A204.1 (cell line): ENCODE results near the gene BRK1.
"Not testable (repeated sequence)": the region's sequence is repeated elsewhere in the genome, so short reads cannot be mapped to it uniquely, and the experiment has no call there.

Source experiments
- FAIRE-seq: peaks from 2 replicates; lab custom pipeline; 2012; peaks lifted over from hg19 to GRCh38; lab: Jason Lieb, UNC

The BRK1 gene

DNA sequence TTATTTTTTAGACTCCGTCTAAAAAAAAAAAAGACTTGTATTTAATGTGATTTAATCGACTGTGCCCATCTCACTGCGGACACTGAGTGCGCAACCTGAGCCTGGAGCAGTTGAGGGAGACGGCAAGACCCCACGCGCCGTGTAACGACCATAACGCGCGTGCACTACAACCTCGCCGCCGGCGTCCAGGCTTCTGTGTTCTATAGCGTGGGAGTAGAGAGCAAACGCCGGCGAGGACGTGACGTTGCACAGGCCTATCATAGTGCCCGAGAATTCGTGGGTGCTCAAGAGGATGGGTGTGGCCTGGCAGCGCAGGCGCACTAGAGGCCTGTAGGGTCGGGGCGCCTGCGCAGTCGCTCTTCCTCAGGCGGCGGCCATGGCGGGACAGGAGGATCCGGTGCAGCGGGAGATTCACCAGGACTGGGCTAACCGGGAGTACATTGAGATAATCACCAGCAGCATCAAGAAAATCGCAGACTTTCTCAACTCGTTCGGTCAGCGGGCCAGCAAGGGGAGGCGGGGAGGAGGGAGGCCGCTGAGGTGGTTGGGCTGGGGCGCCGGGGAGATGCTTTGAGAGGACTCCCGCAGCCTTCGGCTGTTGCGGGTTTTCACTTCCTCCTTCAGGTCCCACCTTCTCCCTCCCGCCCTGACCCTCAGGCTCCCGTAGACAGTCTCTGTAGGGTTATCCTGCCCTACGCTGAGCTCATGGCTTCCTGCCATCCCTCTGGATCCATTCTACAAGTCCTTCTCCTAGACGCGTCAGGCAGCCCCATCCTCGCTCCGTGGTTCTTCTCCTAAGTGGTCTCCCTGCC, at the start of gene BRK1:
Gene BRK1 (plus strand): TSS at position 350 of the 812 bp plus-strand sequence. CDS start 27 bp downstream, at position 377.
- peak; percentile 93 for FAIRE-seq

DNA sequence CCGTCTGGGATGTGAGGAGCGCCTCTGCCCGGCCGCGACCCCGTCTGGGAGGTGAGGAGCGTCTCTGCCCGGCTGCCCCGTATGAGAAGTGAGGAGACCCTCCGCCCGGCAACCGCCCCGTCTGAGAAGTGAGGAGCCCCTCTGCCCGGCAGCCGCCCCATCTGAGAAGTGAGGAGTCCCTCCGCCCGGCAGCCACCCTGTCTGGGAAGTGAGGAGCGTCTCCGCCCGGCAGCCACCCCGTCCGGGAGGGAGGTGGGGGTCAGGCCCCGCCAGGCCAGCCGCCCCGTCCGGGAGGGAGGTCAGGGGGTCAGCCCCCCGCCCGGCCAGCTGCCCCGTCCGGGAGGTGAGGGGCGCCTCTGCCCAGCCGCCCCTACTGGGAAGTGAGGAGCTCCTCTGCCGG, 45.4 kb upstream of the BRK1 start:
- not testable (repeated sequence) for FAIRE-seq

DNA sequence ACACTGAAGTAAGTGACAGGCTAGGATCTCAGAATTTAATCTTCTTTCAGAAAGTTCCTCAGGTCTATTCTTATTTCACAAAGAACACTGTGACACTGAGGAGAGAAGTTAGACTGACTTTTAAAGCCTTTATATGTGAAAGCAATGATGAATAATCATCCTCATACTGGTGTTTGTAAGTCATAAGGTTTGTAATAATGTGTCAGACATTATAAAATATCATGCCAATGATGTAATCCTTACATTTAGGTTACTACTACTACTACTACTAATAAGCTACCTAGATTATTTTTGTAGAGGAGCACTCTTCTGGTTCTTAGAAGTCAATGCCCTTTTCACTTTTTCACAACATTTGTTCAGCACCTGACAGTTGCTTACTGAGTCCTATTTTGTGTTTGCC, 40.8 kb upstream of the BRK1 start:
- FAIRE-seq = no peak

DNA sequence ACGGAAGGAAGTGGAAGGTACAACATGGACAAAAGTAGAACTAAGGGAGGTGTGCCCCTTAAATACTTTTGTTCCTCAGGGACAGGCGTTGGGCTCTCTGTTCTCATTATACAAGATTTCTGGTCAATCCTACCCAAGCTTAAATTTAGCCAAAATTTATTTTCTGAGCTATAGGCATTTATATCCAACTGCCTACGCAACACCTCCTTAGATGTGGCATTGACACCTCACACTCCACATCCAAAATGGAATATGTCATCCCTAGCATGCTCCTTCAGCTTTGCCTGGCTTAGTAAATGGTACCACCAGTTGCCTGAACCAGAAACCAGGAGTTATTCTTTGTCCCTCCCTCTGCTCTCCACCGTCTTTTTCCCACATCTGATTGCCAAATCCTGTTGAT, 33.6 kb upstream of the BRK1 start:
- FAIRE-seq = no peak

DNA sequence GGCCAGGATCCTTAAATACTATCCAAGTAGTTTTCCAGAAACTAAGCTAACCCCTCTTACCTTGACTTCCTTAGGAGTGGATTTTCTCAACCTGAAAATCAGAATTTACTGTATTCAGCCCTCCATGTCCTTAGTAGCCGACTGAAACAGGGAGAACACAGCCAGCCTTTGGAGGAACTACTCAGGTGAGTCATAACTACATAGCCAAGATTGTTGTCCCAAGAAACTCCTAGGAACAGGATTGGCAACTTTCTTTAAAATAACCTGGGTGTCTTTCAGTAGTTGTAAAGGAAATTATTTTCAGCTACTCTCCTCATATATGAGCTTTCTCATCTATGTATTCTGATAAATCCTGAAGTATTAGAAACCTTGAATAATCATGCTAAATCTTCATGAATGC, 29.7 kb upstream of the BRK1 start:
- FAIRE-seq = no peak

DNA sequence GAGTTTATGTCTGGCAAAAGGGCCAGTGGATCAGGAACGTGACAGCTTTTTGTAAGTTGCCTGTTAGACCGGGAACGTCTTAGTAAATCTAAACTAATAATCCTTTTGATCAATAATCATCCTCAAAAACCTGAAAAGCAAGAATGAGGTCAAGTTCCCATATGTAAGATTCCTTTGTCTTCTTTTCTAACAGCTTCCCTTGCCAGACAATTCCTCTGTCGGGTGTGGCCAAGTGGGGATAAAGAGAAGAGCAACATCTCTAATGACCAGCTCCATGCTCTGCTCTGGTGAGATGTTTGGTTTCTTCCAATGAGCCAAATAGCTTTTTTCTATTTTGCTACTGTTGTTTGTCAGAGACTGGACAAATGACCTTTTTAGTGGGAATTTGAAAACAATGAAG, 27.2 kb upstream of the BRK1 start:
- no peak for FAIRE-seq

DNA sequence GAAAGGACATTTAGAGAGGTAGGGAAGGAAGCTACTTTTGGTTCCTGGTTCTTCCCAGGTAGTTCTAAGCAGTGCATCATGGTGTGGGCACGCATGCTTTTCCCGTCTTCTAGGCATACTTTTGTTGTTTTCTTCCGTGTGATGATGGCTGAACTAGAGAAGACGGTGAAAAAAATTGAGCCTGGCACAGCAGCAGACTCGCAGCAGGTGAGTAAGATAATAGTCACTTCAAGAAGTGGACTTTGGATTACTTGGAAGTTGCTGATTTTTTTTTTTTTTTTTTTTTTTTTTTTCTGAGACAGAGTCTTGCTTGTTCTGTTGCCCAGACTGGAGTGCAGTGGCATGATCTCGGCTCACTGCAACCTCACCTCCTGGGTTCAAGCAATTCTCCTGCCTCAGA, 25.3 kb upstream of the BRK1 start:
- FAIRE-seq = no peak

DNA sequence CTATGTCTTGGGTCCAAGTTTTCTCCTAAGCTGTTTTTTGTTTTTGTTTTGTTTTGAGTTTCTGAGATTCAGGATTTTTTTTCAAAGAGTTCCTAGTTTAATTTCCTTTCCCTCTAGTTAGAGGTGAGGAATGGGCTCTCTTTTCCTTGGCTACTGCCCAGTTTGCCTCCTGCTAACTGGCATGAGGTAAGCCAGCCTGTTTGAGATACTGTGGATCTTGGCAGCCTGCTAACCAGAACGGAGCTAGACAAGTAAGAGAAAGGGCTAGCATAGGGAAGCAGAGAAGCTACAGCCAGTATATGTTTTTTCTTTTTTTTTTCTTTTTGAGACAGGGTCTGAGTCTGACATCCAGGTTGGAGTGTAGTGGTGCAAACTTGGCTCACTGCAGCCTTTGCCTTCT, 24.7 kb upstream of the BRK1 start:
- not testable (repeated sequence) for FAIRE-seq

DNA sequence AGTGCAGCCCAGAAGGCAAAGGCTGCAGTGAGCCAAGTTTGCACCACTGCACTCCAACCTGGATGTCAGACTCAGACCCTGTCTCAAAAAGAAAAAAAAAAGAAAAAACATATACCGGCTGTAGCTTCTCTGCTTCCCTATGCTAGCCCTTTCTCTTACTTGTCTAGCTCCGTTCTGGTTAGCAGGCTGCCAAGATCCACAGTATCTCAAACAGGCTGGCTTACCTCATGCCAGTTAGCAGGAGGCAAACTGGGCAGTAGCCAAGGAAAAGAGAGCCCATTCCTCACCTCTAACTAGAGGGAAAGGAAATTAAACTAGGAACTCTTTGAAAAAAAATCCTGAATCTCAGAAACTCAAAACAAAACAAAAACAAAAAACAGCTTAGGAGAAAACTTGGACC, 24.1 kb upstream of the BRK1 start:
- FAIRE-seq = not testable (repeated sequence)

DNA sequence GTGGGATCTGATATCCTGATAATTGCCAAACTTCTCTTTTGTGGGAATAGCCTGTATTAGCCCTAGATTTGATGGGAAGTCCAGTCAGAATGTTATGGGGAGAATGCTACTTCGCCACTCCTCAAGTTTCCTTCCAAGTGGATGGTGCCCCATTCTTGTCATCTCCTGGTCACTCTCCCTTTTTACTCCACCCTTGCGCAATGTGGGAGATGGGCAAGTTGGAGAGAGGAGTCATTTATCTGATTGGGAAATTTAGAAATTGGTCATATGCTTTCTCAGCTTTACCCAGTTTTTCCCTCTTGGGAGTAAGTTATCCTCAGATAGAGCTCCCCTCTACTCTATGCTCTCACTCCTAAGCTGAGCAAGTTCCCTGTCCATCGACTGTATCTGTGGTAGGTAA, 21.8 kb upstream of the BRK1 start:
- no peak for FAIRE-seq

DNA sequence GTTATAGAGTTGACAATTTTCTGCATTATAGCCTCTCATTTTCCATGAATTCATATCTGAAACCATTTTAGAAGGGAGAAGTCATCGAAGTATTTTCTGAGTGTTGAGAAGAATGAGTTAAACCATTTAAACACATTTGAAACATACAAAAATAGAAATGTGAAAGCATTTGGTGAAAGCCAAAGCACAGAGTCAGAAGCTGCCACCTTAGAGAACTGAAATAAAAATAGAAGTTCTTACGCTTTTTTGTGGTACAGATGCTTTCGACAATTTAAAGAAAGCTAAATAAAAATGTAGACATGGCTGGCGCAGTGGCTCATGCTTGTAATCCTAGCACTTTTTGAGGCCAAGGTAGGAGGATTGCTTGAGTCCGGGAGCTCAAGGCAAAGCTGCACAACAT, 16.4 kb upstream of the BRK1 start:
- no peak for FAIRE-seq

DNA sequence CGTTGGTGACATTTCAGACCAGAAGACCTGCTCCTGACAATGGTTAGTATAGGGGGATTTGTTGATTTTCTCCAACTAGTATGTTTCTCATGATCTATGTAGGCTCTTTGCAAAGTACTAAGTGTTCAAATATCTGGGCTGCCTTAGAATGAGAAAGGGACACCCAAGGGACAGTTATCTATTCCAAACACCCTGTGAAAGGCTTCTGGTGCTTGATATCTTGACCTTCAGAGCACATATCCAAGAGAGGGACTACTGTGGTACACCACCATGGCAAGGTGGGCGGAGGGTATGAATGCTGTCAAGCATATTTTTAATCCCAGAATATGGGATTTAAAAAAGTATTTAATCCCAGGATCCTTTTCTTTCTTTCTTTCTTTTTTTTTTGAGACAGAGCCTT, 8.6 kb upstream of the BRK1 start:
- FAIRE-seq = no peak

DNA sequence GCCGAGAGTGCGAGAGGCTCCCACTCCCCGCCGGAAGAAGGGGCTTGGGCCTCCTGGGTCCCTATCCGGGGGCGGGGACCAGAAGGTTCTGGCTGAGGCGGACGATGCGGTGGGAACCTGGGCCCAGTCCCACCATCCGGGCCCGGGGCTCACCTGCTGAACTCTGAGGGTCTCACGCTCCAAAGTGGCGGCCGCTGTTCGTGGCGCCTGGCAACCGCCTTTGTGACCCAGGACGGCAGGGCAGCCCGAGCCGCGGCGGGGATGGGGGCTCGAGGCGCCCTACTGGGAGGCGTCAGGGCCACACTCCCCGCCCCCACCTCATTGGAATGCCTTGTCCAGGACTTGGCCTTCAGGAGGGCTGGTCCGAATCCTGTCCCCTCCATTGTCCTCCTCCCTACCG, 7.4 kb upstream of the BRK1 start, which contains the start of gene FANCD2OS:
Gene FANCD2OS (minus strand): TSS at position 165 of the 400 bp plus-strand sequence. CDS start 3,481 bp downstream, outside the sequence.
- no peak for FAIRE-seq

DNA sequence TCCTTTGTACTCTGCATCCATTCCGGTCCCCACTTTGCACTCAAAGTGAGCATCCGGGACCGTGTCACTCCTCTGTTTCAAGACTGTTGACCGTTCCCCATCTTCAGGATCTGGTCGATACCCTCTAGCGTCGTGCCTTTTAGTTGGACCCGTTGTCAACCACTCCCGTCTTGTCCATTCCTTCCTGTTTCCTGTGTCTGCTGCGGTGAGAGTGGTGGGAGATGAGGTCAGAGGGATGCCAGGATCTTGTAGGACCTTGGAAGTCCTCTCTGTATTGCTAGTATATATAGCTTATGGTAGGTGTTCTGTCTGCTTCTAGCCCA, 624 bp downstream of the BRK1 start:
- FAIRE-seq = no peak

DNA sequence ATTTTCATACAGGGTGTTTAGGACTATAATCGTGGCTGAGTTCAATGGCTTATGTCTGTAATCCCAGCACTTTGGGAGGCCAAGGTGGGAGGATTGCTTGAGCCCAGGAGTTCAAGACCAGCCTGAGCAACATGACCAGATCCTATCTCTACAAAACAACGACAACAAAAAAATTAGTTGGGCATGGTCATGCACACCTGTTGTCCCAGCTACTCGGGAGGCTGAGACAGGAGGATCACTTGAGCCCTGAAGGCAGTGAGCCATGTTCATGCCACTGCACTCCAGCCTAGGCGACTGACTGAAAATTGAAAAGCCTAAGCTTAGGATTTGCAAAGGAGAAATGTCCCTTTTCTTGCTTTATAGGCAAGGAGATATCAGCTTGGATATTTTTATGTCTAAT, 1.5 kb downstream of the BRK1 start:
- no peak for FAIRE-seq

DNA sequence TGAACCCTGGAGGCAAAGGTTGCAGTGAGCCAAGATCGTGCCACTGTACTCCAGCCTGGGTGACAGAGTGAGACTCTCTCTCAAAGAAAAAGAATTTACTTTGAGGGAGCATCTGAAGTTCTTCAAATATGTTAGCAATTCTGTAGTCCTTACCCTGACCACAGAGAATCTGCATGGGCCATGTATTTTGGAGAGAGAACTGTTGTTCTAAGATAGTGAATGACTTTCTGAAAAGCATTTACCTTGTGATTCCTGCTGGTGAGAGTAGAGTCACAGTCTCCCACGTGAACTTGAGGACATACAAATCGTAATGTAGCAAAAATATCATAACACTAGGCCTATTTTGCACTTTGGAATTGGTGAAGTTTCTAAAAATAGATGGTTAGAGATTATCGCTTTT, 3.9 kb downstream of the BRK1 start:
- no peak for FAIRE-seq

DNA sequence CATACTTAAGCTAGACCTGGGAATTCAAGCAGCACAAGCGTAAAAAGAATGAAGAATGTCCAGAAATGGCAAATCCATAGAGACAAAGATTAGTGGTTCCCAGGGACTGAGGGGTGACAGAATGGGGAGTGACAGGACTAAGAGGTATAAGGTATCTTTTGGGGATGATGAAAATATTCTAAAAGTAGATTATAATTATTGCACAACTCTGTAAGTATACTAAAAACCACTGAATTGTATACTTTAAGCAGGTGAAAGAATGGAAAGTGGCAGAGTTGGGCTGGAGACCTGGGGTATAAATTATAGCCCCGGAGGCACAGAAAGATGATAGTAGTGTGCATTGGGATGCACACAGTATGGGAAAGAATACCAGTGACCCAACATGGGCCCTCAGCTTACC, 5.6 kb downstream of the BRK1 start:
- no peak for FAIRE-seq

DNA sequence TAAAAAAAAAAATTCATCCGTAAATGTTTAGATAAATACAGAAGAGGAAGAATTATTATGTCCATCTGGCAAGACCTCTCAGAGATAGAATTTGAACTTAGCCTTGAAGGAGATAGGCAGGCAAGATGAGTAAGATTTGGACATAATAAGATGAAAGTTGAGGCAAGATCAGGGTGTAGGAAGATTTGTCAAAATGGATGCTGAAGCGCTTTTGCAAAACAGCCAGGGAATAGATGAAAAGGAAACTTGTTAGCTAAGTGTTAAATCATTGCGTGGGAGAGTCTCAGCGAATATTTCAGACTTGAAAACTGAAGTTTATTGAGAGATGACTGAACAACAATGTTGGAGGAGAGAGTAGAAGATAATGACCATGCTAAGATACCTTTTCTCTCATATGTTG, 7.2 kb downstream of the BRK1 start:
- FAIRE-seq = no peak

DNA sequence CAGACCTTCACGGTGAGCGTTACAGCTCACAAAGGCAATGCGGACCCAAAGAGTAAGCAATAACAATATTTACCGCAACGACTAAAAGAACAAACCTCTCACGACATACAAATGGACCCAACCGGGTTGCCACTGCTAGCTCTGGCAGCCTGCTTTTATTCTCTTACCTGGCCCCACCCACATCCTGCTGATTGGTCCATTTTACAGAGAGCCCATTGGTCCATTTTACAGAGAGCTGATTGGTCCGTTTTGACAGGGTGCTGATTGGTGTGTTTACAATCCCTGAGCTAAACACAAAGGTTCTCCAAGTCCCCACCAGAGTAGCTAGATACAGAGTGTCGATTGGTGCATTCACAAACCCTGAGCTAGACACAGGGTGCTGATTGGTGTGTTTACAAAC, 20.4 kb downstream of the BRK1 start:
- not testable (repeated sequence) for FAIRE-seq

DNA sequence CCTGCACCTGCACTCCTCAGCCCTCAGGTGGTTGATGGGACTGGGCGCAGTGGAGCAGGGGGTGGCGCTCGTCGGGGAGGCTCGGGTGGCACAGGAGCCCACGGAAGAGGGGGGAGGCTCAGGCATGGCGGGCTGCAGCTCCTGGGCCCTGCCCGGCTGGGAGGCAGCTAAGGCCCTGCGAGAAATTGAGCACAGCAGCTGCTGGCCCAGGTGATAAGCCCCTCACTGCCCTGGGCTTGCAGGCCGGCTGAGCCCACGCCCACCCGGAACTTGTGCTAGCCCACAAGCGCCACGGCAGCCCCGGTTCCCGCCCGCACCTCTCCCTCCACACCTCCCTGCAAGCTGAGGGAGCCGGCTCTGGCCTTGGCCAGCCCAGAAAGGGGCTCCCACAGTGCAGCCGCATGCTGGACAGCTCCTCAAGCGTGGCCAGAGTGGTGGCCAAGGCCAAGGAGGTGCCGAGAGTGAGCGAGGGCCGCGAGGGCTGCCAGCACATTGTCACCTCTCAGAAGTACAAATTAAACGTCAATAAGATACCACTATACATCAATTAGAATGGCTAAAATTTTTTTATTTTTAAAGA, 21.0 kb downstream of the BRK1 start:
- no peak for FAIRE-seq

DNA sequence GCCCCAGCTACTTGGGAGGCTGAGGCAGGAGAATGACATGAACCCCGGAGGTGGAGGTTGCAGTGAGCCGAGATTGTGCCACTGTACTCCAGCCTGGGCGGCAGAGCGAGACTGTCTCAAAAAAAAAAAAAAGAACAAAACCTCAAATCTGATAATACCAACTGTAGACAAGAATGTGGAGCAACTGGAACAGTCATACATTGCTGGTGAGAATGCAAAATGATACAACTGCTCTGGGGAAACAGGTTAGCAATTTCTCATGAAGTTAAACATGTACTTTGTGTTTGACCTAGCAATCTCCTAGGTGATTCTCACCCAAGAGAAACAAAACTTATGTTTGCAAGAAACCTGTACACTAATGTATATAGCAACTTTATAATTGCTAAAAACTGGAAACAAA, 21.7 kb downstream of the BRK1 start:
- no peak for FAIRE-seq

DNA sequence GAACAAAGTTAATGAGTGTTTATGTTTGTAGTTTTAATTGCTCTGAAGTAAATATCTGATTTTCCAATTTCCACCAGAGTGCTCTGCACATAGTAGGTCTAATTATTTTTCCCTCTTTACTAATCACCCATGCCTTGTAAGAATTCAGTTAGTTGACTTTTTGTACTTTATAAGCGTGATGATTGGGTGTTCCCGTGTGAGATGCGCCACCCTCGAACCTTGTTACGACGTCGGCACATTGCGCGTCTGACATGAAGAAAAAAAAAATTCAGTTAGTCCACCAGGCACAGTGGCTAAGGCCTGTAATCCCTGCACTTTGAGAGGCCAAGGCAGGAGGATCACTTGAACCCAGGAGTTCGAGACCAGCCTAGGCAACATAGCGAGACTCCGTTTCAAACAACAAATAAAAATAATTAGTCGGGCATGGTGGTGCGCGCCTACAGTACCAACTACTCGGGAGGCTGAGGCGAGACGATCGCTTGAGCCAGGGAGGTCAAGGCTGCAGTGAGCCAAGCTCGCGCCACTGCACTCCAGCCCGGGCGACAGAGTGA, 25.6 kb downstream of the BRK1 start:
- FAIRE-seq = no peak

DNA sequence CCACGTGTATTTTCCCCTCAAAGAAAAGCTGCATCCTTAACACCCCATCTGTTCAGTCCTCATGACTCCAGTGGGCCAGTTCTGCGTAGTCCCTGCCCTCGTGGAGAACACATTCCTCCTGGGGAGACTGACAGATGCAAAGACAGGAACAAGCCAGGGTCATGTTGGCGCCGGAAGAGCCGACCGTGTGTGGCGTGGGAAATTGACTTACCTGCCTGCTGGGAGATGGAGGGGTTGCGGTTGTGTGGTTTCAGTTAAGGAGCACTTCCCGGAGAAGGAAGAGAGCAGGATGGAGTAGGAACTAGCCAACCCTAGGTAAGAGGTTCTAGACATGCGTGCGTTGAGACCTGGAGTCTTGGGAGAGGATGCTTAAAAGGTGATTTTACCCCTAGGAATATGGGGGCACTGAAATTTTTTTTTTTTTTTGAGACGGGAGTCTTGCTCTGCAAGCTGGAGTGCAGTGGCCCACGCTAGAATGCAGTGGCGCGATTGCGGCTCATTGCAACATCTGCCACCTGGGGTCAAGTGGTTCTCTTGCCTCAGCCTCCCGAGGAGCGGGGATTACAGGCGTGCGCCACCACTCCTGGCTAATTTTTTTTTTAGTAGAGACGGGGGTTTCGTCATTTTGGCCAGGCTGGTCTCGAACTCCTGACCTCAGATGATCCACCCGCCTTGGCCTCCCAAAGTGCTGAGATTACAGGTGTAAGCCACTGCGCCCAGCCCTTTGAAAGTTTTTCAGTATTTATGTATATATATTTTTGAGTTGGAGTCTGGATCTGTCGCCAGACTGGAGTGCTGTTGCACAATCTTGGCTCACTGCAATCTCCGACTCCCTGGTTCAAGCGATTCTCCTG, 27.5 kb downstream of the BRK1 start:
- FAIRE-seq = no peak
